ENCODE results near the gene PTPN4.
"Not testable (repeated sequence)": the region's sequence is repeated elsewhere in the genome, so short reads cannot be mapped to it uniquely, and the experiment has no call there.

Gene PTPN4

DNA sequence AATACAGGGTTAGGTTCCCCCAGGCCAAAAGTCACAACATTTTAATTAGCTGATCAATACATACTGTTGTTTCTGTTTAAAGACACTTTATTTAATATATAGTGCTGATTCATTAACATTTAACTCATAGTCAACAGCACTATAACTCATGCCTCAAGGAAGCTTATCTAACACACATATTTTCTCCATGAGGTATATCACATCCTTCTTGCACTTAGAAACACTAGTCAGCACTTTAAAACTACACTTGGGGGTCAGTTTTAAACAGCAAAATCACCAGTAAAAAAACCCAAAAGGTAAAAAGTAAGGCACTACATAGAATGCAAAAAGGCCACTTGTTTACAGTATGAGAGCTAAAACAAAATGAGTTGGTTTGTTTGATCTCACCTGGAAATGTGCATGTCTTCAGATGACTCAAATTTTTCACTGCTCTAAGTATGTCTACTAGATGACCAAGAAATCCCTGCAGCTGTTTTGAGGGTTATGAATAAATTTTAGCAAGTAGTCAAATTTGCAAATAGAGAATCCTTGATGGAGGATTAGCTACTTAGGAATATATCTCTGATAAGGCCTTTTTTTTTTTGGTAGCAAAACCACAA, 199.0 kb downstream of the PTPN4 start:
- DNase-seq: no peak

DNA sequence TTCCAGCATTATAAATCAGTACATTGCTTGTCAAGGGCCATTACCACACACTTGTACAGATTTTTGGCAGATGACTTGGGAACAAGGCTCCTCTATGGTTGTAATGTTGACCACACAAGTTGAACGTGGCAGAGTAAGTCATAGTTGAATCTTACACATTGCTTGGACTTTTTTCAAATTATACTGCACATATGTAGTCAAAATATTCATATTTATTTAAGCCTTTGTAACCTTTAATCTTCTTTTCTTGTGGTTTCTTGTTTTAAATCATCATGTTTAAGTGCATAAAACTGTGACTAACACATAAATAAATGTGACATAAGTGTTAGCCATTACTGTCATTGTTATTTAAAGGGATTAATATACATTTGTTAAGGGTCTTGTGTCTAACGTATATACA, 201.1 kb downstream of the PTPN4 start:
- DNase-seq: no peak

DNA sequence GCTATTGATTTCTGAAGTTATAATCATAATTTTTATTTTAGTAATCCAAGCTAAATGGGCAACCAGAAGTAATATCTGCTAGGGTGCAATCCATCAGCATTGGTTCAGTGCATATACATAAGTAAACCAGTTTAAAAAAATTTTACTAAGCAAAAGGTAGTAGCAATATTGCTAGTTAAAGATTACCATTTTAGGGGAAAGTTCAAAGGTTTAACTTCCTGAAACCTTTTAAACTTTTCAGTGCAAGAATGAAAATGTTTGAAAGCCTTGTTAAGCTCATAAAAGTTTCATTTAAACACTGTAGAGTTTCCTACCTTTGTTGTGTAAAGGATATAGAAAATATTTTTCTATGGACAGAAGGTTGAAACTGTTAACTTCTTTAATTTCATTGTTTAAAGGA, 222.2 kb downstream of the PTPN4 start:
- DNase-seq: no peak

DNA sequence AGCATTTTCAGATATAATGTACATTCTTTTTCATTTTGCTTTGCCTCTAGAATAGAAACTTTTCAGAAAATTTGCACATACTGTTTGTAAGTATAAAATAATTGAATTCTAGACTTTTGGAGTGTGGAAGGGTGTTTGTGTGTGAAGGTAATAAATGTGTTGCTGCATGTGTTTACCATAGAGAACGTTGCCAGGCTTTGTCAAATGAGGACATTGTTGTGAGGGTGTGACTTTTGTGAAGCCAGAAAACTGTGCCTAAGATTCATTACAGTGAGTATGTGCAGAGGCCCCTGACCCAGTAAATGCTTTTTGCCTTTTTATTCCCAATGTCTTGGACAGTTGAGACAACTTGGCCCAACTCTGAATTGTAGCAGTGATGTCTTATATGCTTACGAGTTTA, 222.8 kb downstream of the PTPN4 start:
- DNase-seq: no peak

DNA sequence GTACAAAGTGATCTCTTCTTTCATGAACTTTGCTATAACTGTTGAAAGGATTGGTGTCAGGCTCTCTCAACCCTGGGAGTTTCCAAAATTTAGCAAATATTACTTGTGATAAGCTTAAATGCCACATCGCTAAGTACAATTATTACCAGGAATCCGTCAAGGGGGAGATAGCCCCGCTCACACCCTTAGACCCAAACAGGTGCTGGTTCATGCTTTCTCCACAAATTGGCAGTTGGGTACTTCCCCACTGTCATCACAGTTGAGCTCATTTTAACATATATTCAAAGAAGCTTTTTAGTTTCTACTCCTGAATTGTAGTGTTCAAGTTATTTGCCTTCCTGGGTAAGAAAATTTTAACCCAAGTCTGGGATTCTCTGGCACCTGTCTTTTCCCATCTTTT, 223.4 kb downstream of the PTPN4 start:
- no peak for DNase-seq

DNA sequence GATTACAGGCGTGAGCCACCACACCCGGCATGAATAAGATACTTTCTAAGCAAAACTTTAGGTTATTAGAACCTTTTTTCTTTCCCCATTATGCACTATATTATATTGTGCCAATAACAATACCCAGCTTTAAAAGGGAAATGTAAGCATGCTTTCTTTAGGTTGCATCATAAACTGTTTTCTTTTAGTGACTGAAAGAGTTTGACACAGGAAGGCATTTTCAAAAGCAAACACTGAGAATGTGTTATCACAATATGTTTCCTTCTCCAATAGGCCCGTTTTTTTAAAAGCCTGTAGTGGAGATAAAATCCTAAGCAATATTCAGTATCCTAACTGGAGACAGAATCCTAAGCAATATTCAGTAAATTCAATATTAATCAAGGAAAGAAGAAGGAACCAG, 236.4 kb downstream of the PTPN4 start:
- no peak for DNase-seq

DNA sequence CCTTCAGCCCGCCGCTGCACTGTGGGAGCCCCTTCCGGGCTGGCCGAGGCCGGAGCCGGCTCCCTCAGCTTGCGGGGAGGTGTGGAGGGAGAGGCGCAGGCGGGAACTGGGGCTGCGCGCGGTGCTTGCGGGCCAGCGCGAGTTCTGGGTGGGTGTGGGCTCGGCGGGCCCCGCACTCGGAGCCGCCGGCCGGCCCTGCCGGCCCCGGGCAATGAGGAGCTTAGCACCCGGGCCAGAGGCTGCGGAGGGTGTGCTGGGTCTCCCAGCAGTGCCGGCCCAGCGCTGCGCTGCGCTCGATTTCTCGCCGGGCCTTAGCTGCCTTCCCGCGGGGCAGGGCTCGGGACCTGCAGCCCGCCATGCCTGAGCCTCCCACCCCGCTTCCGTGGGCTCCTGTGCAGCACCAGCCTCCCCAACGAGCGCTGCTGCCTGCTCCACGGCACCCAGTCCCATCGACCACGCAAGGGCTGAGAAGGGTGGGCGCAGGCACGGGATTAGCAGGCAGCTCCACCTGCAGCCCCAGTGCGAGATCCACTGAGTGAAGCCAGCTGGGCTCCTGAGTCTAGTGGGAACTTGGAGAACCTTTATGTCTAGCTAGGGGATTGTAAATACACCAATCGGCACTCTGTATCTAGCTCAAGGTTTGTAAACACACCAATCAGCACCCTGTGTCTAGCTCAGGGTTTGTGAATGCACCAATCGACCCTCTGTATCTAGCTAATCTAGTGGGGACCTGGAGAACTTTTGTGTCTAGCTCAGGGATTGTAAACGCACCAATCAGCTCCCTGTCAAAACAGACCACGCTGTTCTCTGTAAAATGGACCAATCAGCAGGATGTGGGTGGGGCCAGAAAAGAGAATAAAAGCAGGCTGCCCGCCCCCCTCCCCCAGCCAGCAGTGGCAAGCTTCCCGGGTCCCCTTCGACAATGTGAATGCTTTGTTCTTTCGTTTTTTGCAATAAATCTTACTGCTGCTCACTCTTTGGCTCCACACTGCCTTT, 237.5 kb downstream of the PTPN4 start:
- not testable (repeated sequence) for DNase-seq

DNA sequence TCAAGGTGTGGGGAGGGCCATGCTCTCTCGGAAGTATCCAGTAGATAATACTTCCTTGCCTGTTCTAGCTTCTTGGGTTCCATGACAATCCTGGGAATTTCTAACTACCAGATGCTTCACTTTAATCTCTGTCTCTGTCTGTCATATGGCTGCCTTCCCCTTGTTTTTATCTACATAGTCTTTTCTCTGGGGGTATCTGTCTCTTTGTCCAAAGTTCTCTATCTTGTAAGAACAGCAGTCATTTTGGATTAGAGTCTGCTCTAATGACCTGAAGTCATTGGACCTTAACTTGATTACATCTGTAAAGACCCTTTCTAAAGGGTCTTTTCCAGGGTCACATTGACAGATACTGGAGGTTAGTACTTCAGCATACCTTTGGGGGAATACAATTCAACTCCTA, 241.7 kb downstream of the PTPN4 start:
- DNase-seq: no peak

DNA sequence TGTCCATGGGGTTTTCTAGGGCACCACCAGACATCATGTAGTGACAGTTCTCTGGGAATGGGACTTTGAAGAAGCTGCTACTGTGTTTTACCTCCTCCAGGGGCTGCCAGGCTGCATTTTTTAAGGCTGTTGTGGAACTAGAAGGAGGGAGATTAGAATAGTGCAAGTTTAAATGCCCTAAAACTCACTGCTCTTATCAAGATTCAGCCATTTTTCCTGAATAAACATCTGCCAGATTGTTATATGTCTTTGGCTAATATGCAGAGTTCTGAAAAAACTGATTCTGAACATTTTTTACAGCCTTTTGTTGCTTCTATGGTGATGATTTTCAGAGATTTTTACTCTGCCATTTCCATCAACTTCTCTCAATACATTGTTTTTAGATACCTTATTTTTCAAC, 244.5 kb downstream of the PTPN4 start:
- DNase-seq: no peak

DNA sequence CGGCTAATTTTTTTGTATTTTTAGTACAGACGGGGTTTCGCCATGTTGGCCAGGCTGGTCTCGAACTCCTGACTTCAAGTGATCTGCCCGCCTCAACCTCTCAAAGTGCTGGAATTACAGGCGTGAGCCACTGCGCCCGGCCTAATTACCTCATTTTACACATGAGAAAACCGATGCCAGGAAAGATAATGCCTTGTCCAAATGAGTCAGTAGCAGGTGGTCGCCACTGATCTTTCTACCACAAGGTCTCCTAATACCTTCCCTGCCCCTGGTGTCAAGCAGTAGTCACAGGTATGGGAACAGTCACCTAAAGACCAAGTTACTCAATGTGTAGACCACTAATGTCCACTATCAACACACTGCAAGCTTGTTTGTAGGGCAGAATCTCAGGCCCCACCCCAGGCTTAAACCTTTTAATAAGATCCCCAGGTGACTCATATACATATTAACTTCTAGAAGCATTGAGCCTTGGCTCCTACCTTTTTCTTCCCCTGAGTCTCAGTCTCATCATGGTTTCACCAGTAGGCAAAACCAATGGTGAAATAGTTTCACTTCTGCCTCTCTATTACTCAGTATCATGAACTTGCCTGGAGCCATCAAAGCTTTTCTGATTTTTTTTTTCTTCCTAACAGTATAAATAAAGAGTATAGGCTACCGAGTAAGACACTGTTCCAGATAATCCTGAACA, 246.3 kb downstream of the PTPN4 start:
- DNase-seq: no peak

DNA sequence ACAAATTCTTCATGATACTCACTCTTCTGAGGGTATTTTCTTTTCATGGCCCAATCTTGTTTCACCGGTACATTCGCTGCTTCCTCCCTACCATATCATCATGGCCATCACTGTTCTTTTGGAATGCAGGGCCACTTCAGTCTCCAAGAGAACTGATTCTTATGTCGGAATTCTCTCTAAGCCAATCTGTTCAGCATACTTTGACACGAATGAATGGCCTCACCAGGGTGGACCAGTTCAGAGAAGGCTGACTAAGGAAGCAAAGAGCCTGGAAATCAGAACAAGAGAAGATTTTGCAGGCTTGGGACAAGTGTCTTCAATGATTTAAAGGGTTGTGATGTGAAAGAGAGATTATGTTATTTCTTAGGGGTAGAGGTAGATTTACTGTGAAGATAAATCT, 248.1 kb downstream of the PTPN4 start:
- DNase-seq: no peak

DNA sequence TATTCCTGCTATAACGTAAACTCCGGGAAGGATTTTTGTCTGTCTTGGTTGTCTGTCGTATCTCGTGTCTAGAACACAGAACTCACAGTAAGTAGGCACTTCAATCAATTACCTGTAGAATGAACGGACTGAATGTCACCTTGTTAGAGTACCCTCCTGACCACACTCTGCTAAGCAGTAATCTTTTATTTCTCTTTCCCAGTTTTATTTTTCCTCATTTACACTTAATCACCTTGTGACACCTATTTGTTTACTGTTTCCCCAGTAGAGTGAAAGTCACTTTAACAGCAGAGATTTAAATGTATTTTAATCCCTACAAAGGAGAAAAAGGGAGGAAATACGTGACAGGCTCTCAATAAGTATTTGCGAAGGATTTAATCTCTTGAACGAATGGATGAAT, 252.6 kb downstream of the PTPN4 start:
- DNase-seq: no peak

DNA sequence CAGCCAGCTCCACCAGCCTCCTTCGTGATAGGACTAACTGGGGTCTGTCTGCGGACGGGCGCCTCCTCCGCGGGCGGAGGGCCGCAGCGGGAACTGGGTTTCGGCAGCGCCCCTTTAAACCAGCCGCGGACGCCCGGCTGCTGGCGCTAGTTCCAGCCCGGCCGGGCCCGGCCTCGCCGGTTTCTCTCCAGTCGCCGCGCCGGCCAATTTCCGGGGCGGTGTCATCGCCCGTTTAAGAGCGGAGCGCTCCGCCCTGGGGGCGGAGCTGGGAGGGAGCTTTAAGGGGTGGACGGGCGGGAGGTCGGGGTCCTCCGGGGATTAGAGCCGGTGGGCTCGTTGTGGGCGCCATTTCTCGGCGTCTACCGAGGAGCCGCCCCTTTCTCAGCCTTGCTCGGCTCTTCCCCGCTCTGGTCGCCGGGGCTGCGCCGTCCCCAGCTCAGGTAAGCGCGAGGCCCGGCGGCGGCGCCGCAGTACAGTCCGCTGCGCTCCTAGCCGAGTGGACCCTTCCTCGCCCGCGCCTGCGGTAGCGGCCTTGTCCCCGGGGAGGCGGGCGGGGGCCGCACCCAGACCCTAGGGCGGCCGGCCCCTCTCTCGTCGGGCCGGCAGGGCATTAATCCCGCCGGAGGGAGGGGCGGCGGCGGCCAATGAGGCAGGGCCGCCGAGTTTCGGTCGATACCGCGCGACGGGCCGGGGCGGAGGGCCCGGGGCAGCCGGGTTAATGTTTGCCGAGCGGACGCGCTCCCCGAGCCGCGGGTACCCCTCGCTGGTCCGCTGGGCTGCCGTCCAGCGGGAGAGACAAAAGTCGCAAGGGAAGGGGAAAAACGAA, 253.3 kb downstream of the PTPN4 start, which contains the start of gene EPB41L5:
TSS of gene EPB41L5 (plus strand) at position 307 of the 826 bp plus-strand sequence. CDS start 6,008 bp downstream, outside the sequence.
- peak; percentile 70 for DNase-seq

DNA sequence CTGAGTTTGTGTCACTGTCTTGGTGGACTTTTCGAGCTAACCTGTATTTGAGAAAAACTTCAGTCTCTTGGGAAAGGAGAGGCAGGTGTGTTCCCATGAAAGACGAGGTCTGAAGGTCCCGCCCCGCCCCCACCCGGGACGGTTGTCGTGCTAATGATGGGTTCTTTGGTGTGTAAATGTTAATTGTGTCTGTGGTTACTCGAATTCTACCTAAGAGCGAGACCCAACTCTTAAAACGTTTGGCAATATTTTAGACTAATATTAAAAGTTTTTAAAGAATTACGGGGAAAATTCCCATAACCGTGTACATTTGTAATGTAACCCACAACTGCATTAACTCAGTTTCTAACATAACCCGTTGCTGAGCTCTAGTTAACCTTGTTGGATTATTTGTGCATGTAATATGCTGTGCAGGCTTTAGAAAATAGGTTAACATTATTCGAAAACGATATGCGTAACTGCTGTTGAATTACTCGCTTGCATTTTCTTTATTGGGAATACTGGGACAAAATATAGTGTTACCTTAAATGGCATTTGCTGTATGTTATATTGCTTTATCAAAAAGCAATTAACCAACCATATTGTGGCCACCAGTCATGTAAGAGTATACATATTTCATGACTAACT, 254.0 kb downstream of the PTPN4 start:
- DNase-seq: no peak

DNA sequence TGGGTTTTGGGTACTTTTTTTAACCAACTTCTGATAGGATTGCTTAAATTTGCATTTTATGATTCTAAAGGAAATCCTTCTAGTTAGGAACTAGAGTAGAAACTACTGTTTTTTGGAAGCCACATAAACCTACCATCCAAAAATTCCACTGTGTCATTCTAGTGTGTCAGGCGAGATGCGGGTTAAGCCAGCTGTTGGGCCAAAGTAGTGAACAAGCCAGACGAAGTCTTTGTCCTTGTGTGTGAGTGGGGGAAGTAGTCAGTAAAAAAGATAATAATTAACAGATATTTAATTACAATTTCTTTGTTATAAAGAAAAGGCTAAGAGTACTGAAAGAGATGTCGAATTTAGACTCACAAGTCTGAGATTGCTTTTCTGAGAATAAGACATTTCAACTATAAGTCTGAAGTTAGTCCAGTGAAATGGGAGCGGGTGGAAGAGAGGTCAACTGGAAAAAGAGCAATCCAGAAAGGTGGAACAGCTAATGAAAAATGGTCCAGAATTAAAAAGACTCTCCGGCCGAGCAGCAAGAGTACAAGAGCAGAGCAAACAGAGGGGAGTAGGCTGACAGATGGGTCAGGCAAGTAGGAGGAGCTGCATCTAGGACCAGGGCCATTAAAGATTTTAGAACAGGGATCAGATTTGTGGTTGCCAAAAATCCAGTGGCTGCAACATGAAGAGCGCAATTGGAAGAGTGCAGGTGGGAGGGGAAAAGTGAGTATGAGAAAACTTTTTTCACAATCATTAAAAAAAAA, 254.7 kb downstream of the PTPN4 start:
- DNase-seq: no peak

DNA sequence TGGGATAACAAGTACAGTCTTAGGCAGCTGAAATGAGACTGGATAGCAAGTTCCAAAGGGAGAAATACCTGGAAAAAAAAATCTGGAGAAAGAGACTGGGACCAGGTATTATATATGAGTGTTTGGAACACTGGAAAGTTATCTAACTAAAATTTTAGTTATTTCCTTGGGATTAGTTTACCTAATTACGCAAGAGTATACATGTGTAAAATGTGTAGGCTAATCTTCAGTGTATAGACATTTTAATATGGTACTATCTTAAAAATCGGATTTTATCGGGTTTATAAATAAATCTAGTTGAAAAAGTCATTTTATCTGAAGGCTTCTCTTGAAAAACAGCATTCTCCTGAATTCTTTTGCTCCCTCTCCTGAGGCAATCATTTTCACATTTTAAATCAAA, 257.1 kb downstream of the PTPN4 start:
- DNase-seq: no peak

DNA sequence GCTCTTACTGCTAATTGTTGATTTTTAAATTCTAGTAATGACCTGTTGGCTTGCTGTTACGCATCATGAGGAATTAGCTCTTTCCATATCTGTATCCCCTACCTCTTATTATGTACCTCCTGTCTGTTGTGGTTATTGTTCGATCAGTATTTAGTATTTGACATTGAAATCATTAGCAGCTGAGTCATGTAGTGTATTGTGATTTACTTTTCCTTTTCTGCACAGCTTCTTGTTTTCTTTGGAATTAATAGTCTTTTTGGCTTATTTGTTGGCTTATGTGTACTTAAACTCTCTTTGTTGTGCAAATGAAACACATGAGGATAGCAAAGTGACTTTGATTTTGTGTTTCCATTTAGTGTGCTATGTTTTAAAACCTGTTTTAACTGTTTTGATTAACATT, 257.5 kb downstream of the PTPN4 start:
- no peak for DNase-seq

DNA sequence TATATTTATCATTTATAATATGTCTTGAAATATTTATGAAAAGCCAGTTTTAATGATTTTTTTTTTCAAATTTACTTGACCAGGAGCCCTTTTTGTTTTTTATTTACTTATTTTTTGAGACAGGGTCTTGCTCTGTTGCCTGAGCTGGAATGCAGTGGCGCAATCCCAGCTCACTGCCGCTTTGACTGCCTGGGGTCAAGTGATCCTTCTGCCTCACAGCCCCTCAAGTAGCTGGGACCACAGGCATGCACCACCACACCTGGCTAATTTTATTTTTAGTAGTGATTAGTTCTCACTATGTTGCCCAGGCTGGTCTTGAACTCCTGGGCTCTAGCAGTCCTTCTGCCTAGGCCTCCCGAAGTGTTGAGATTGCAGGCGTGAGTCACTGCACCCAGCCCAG, 258.8 kb downstream of the PTPN4 start:
- no peak for DNase-seq

DNA sequence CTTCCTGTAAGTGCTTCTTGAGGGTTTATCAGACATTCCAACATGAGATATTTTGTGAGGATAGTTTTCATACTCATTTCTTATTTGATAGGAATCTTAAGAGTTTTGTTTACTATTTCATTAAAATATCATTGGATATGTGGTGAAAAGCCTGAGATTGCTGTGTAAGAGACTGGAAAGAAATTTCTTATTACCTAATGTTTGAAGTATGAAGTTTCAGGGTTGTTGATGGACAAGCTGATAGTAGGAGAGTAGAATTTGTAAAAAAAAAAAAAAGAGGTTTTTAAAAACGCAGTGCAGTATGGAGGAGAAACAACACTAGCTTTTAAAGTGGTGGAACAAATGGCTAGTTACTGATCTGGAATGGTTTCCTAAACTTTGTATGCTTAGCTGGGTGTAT, 260.8 kb downstream of the PTPN4 start:
- no peak for DNase-seq

DNA sequence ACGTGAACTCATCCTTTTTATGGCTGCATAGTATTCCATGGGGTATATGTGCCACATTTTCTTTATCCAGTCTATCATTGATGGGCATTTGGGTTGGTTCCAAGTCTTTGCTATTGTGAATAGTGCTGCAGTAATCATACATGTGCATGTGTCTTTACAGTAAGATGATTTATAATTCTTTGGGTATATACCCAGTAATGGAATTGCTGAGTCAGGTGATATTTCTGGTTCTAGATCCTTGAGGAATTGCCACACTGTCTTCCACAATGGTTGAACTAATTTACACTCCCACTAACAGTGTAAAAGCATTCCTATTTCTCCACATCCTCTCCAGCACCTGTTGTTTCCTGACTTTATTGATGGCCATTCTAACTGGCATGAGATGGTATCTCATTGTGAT, 262.8 kb downstream of the PTPN4 start:
- DNase-seq: not testable (repeated sequence)

DNA sequence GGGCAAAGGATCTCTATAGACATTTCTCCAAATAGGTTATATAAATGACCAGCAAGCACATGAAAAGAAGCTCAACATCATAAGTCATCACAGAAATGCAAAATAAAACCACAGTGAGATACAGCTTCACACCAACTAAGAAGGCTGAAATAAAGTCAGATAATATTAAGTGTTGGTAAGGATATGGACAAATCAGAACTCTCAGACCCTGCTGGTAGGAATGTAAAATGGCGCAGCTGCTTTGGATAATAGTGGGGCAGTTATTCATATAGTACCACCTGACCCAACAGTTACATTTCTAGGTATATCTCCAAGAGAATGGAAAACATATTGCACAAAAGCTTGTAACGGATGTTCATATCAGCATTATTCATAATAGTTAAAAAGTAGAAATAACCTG, 267.2 kb downstream of the PTPN4 start:
- DNase-seq: no peak
